ENCODE measurements around the gene SUPT16H. TPM values are rescaled to one million over a fixed set of nuclear protein-coding genes. Genes with fewer than 3 reads are reported as not detected.

The SUPT16H gene
- total and polyA plus RNA-seq, 12 donors, result 24.8 to 36.1 (median 30.2) TPM

GRCh38 chr14:21334202-21334906 is 49.5 kb downstream of the SUPT16H start:
- intact Hi-C loops (cut with DNase I), result no loop called here
- H3K4me1 ChIP-seq, result peaks cover 0 to 4% (median 0%) of the 10 kb centered on the region in 9 donors
- no peak overlapping the region for H3K27ac ChIP-seq
- 83 to 87% methylated on average over 9 of the region's 9 CpGs for WGBS, 2 donors
- no peaks in the 10 kb centered on the region for H3K27me3 ChIP-seq
- DNase-seq, result no peak
- no peaks in the 10 kb centered on the region for H3K36me3 ChIP-seq
- ATAC-seq, result no peak
- H3K9me3 ChIP-seq, result no peaks in the 10 kb centered on the region
- no peak overlapping the region for H3K4me3 ChIP-seq
- TF ChIP-seq CTCF (IDR thresholded peaks at IDR 0.05), result no peak

- Histone ChIP-seq H3K27ac (no peak overlapping the region), H3K4me1 (peaks cover 0 to 4% (median 0%) of the 10 kb centered on the region in 9 donors), H3K4me3 (no peak overlapping the region), H3K27me3 (no peaks in the 10 kb centered on the region), H3K36me3 (no peaks in the 10 kb centered on the region), H3K9me3 (no peaks in the 10 kb centered on the region)
- no peak for TF ChIP-seq CTCF (IDR thresholded peaks at IDR 0.05)
- ATAC-seq, result no peak
- intact Hi-C loops (cut with DNase I), result no loop called here
- WGBS, 2 donors, result 92 to 97% methylated on average over 2 of the region's 2 CpGs
- no peak for DNase-seq
These were observed 50.9 kb downstream of the SUPT16H start for GRCh38 chr14:21332950-21333349.

GRCh38 chr14:21326972-21327371 is 56.8 kb downstream of the SUPT16H start:
- Histone ChIP-seq H3K4me3 (no peak overlapping the region), H3K4me1 (peaks cover 0 to 4% (median 0%) of the 10 kb centered on the region in 9 donors), H3K27ac (no peak overlapping the region), H3K9me3 (no peaks in the 10 kb centered on the region), H3K36me3 (no peaks in the 10 kb centered on the region), H3K27me3 (no peaks in the 10 kb centered on the region)
- DNase-seq (no peak), ATAC-seq (no peak)
- intact Hi-C loops (cut with DNase I), result no loop called here
- no peak for TF ChIP-seq CTCF (IDR thresholded peaks at IDR 0.05)
- 84 to 88% methylated on average over 1 of the region's 1 CpG for WGBS, 2 donors

GRCh38 chr14:21322716-21323115 is 61.1 kb downstream of the SUPT16H start:
- DNase-seq, result no peak
- no peak for TF ChIP-seq CTCF (IDR thresholded peaks at IDR 0.05)
- WGBS, 2 donors, result 87 to 88% methylated on average over 2 of the region's 2 CpGs
- no peaks in the 10 kb centered on the region for H3K9me3 ChIP-seq
- H3K36me3 ChIP-seq, result no peaks in the 10 kb centered on the region
- ATAC-seq, result no peak
- no peaks in the 10 kb centered on the region for H3K27me3 ChIP-seq
- H3K4me3 ChIP-seq, result no peak overlapping the region
- H3K27ac ChIP-seq, result no peak overlapping the region
- intact Hi-C loops (cut with DNase I), result no loop called here
- H3K4me1 ChIP-seq, result peaks cover 0 to 16% (median 0%) of the 10 kb centered on the region in 9 donors

All from heart right ventricle (tissue), 16 donors.